Measurements from ENCODE around the gene C1orf50. TPM values are rescaled to one million over a fixed set of nuclear protein-coding genes. Genes with fewer than 3 reads are reported as not detected.

The C1orf50 gene
- total RNA-seq (2022; extraction: Qiagen RNA extraction; ENCODE audit: low read depth), result 2.0 to 4.3 TPM (median 3.2 TPM) in 5 replicates

GRCh38 chr1:42766741-42767509 lies at the start of gene C1orf50, which contains the start of gene P3H1:
Gene C1orf50, plus strand, starts transcription at chr1:42767249. Its CDS starts 63 bp downstream, at chr1:42767312.
Gene P3H1, minus strand, starts transcription at chr1:42767028. Its CDS starts 57 bp downstream, at chr1:42766971.

GRCh38 chr1:42739753-42740700 lies 27.0 kb upstream of the C1orf50 start, which contains the start of gene CLDN19:
Gene CLDN19, minus strand, starts transcription at chr1:42740236. Its CDS starts 173 bp downstream, at chr1:42740063.

GRCh38 chr1:42784946-42785693 lies 18.1 kb downstream of the C1orf50 start, which contains the start of gene TMEM269:
Gene TMEM269, plus strand, starts transcription at chr1:42784991. Its CDS starts 4,903 bp downstream, at chr1:42789894.

GRCh38 chr1:42816585-42817439 lies 49.8 kb downstream of the C1orf50 start, which contains the start of the genes ERMAP and SVBP:
Gene ERMAP, plus strand, starts transcription at chr1:42817122. Its CDS starts 13,327 bp downstream, at chr1:42830449.
Gene SVBP, minus strand, starts transcription at chr1:42817397. Its CDS starts 853 bp downstream, at chr1:42816544.

Other genes with a start within 250 kb of the C1orf50 start
- 57.1 to 76.2 TPM (median 64.4 TPM) in 5 replicates for gene PPIH, start 108.8 kb upstream of the C1orf50 start, total RNA-seq (2022; extraction: Qiagen RNA extraction; ENCODE audit: low read depth)
- 702 to 810 TPM (median 732 TPM) in 5 replicates for gene YBX1, start 84.8 kb upstream of the C1orf50 start, total RNA-seq (2022; extraction: Qiagen RNA extraction; ENCODE audit: low read depth)
- gene CLDN19, start 27.0 kb upstream of the C1orf50 start, total RNA-seq (2022; extraction: Qiagen RNA extraction; ENCODE audit: low read depth), result not detected in 5 replicates
- gene P3H1, start 221 bp upstream of the C1orf50 start, total RNA-seq (2022; extraction: Qiagen RNA extraction; ENCODE audit: low read depth), result 30.6 to 34.7 TPM (median 31.6 TPM) in 5 replicates
- 0.07 to 0.40 TPM (median 0.10 TPM) in 4 of 5 replicates, not detected in the other for gene TMEM269, start 17.7 kb downstream of the C1orf50 start, total RNA-seq (2022; extraction: Qiagen RNA extraction; ENCODE audit: low read depth)
- gene ERMAP, start 49.9 kb downstream of the C1orf50 start, total RNA-seq (2022; extraction: Qiagen RNA extraction; ENCODE audit: low read depth), result 3.4 to 5.0 TPM (median 3.7 TPM) in 5 replicates
- 14.7 to 16.0 TPM (median 15.1 TPM) in 5 replicates for gene SVBP, start 50.1 kb downstream of the C1orf50 start, total RNA-seq (2022; extraction: Qiagen RNA extraction; ENCODE audit: low read depth)
- 5.7 to 7.6 TPM (median 6.7 TPM) in 5 replicates for gene ZNF691, start 79.4 kb downstream of the C1orf50 start, total RNA-seq (2022; extraction: Qiagen RNA extraction; ENCODE audit: low read depth)
- 130 to 160 TPM (median 145 TPM) in 5 replicates for gene SLC2A1, start 191.6 kb downstream of the C1orf50 start, total RNA-seq (2022; extraction: Qiagen RNA extraction; ENCODE audit: low read depth)